Trophoblast cell (in vitro differentiated cells and primary cell): ENCODE data around the gene SCRT2.

Source experiments
- DNase-seq, 2 donors: peaks; one replicate each; pipeline ENCODE4 v3.0.0-alpha.2; 2016
- H2AFZ ChIP-seq: 2 replicates; pipeline ENCODE4 v1.6.1; 2013; ENCODE audit warnings: low read length, moderate library complexity, mild to moderate bottlenecking; ENCODE audit not compliant: insufficient read depth, poor library complexity
- H2AK5ac ChIP-seq: 2 replicates; pipeline ENCODE4 v1.6.1; 2013; ENCODE audit warnings: mild to moderate bottlenecking, low read length
- H2BK120ac ChIP-seq: 2 replicates; pipeline ENCODE4 v1.6.1; 2013; ENCODE audit warnings: low read length, mild to moderate bottlenecking, moderate library complexity; ENCODE audit not compliant: insufficient read depth, poor library complexity
- H2BK12ac ChIP-seq: 2 replicates; pipeline ENCODE4 v1.6.1; 2013; ENCODE audit warnings: mild to moderate bottlenecking, low read length, moderate library complexity
- H2BK5ac ChIP-seq: 2 replicates; pipeline ENCODE4 v1.6.1; 2013; ENCODE audit warnings: low read length, low read depth, moderate library complexity, mild to moderate bottlenecking; ENCODE audit not compliant: poor library complexity
- H3K14ac ChIP-seq: 2 replicates; pipeline ENCODE4 v1.6.1; 2013; ENCODE audit warnings: mild to moderate bottlenecking, low read length
- H3K18ac ChIP-seq: 2 replicates; pipeline ENCODE4 v1.6.1; 2013; ENCODE audit warnings: mild to moderate bottlenecking, low read length
- H3K23ac ChIP-seq: 2 replicates; pipeline ENCODE4 v1.6.1; 2013; ENCODE audit warnings: low read length
- H3K27ac ChIP-seq: 2 replicates; pipeline ENCODE4 v1.5.1; 2013; ENCODE audit warnings: low read depth, mild to moderate bottlenecking, inconsistent platforms, low read length, moderate library complexity
- H3K27me3 ChIP-seq: 2 replicates; pipeline ENCODE4 v1.6.1; 2013; ENCODE audit warnings: inconsistent platforms, mild to moderate bottlenecking, low read length, moderate library complexity; ENCODE audit not compliant: insufficient read depth
- H3K36me3 ChIP-seq, 2 experiments: 1 replicate in 1 of 2; 2 replicates in 1 of 2; pipeline ENCODE4 v1.6.1; 2013; ENCODE audit warnings: low read length in 2 of 2, mild to moderate bottlenecking in 2 of 2, moderate library complexity in 1 of 2; ENCODE audit not compliant: insufficient read depth in 2 of 2, control insufficient read depth in 1 of 2
- H3K4ac ChIP-seq: 2 replicates; pipeline ENCODE4 v1.6.1; 2013; ENCODE audit warnings: low read depth, mild to moderate bottlenecking, low read length, moderate library complexity
- H3K4me1 ChIP-seq, 2 experiments: 1 replicate in 1 of 2; 2 replicates in 1 of 2; pipeline ENCODE4 v1.6.1; 2013; ENCODE audit warnings: low read length in 2 of 2, mild to moderate bottlenecking in 2 of 2, moderate library complexity in 1 of 2; ENCODE audit not compliant: insufficient read depth in 2 of 2, control insufficient read depth in 1 of 2
- H3K4me2 ChIP-seq: 2 replicates; pipeline ENCODE4 v1.6.1; 2013; ENCODE audit warnings: inconsistent platforms, mild to moderate bottlenecking, low read length, moderate library complexity
- H3K4me3 ChIP-seq: 2 replicates; pipeline ENCODE4 v1.5.1; 2013; ENCODE audit warnings: mild to moderate bottlenecking, low read depth, low read length, inconsistent platforms
- H3K79me1 ChIP-seq: one replicate; pipeline ENCODE4 v1.6.1; 2013; ENCODE audit warnings: low read length
- H3K79me2 ChIP-seq: 2 replicates; pipeline ENCODE4 v1.6.1; 2013; ENCODE audit warnings: low read length, mild to moderate bottlenecking; ENCODE audit not compliant: control insufficient read depth, insufficient read depth, poor library complexity
- H3K9ac ChIP-seq: 2 replicates; pipeline ENCODE4 v1.6.1; 2013; ENCODE audit warnings: mild to moderate bottlenecking, low read length
- H3K9me3 ChIP-seq: 2 replicates; pipeline ENCODE4 v1.6.1; 2013; ENCODE audit warnings: low read depth, mild to moderate bottlenecking, control low read depth, inconsistent platforms, low read length; ENCODE audit not compliant: insufficient read depth
- H4K12ac ChIP-seq: 2 replicates; pipeline ENCODE4 v1.6.1; 2013; ENCODE audit warnings: low read depth, mild to moderate bottlenecking, low read length, moderate library complexity
- H4K8ac ChIP-seq: 2 replicates; pipeline ENCODE4 v1.6.1; 2013; ENCODE audit warnings: low read depth, mild to moderate bottlenecking, low read length, moderate library complexity
- H4K91ac ChIP-seq: one replicate; pipeline ENCODE4 v1.6.1; 2013; ENCODE audit warnings: low read depth, mild to moderate bottlenecking, low read length, moderate library complexity
- WGBS: extraction: QIAGEN DNeasy Blood & Tissue Kit; methylation state at CpG from one replicate; pipeline ENCODE4 v1.1.7; 2013; ENCODE audit warnings: missing lambda C conversion rate; ENCODE audit not compliant: insufficient read length, insufficient coverage; ENCODE audit errors: extremely low coverage; 5-methylcytosine and 5-hydroxymethylcytosine counted together

Gene SCRT2

GRCh38 chr20:621125-621756, 54.4 kb downstream of the SCRT2 start:
- H2BK5ac ChIP-seq: no peak overlapping the region
- H3K9ac ChIP-seq: no peak overlapping the region
- H3K9me3 ChIP-seq: no peaks in the 10 kb centered on the region
- no peak for DNase-seq
- H3K18ac ChIP-seq: no peak overlapping the region
- H2AK5ac ChIP-seq: no peak overlapping the region
- no peak overlapping the region for H3K14ac ChIP-seq
- no peak overlapping the region for H3K4me2 ChIP-seq
- H2BK12ac ChIP-seq: no peak overlapping the region
- H4K91ac ChIP-seq: peak overlapping the region; percentile 23
- peaks cover 3% of the 10 kb centered on the region for H3K79me1 ChIP-seq
- H4K12ac ChIP-seq: no peak overlapping the region
- no peak overlapping the region for H2BK120ac ChIP-seq
- H3K4me1 ChIP-seq: peaks cover 13 to 21% of the 10 kb centered on the region in 2 experiments
- no CpG with 5 or more reads among the region's 5 CpGs for WGBS
- H3K27me3 ChIP-seq: no peaks in the 10 kb centered on the region
- no peaks in the 10 kb centered on the region for H3K36me3 ChIP-seq
- no peak overlapping the region for H4K8ac ChIP-seq
- H3K4ac ChIP-seq: no peak overlapping the region
- no peak overlapping the region for H3K23ac ChIP-seq
- H3K27ac ChIP-seq: peak overlapping the region; percentile 35
- no peaks in the 10 kb centered on the region for H3K79me2 ChIP-seq
- H2AFZ ChIP-seq: no peak overlapping the region
- no peak overlapping the region for H3K4me3 ChIP-seq

GRCh38 chr20:620246-620645, 55.4 kb downstream of the SCRT2 start:
- H2BK120ac ChIP-seq: no peak overlapping the region
- no peak overlapping the region for H2AK5ac ChIP-seq
- H4K12ac ChIP-seq: no peak overlapping the region
- peaks cover 13 to 21% of the 10 kb centered on the region in 2 experiments for H3K4me1 ChIP-seq
- no peak overlapping the region for H3K9ac ChIP-seq
- H3K79me2 ChIP-seq: no peaks in the 10 kb centered on the region
- H3K79me1 ChIP-seq: peaks cover 3% of the 10 kb centered on the region
- H2AFZ ChIP-seq: peak overlapping the region; percentile 35
- H3K23ac ChIP-seq: no peak overlapping the region
- H3K14ac ChIP-seq: no peak overlapping the region
- no peak overlapping the region for H2BK5ac ChIP-seq
- H3K4me3 ChIP-seq: no peak overlapping the region
- H3K27me3 ChIP-seq: no peaks in the 10 kb centered on the region
- H3K27ac ChIP-seq: no peak overlapping the region
- peak overlapping the region; percentile 25 for H4K91ac ChIP-seq
- H3K4me2 ChIP-seq: no peak overlapping the region
- H4K8ac ChIP-seq: no peak overlapping the region
- no peak for DNase-seq
- no peak overlapping the region for H3K4ac ChIP-seq
- no peaks in the 10 kb centered on the region for H3K9me3 ChIP-seq
- no peaks in the 10 kb centered on the region for H3K36me3 ChIP-seq
- no peak overlapping the region for H3K18ac ChIP-seq
- WGBS: no CpG with 5 or more reads among the region's 7 CpGs
- H2BK12ac ChIP-seq: peak overlapping the region; percentile 35

DNA sequence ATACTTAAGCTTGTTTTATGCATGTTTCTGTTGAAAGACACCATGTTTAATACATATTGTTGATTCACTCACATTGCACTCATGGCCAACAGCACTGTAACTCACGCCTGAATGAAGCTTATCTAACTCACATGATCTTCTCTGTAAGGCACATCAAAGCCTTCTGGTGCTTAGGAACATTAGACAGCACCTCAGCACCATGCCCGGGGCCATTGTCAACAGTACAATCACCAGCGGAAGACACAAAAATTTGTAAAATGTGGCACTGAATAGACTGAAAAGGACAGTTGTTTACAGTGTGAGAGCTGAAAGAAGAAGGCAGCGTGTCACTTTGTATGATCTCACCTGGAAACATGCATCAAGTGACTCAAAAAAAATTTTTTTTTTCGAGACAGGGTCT, 56.6 kb downstream of the SCRT2 start:
- no CpG with 5 or more reads among the region's 5 CpGs for WGBS
- peak; percentile 88 to 93 for DNase-seq
- no peak overlapping the region for H2AFZ ChIP-seq

DNA sequence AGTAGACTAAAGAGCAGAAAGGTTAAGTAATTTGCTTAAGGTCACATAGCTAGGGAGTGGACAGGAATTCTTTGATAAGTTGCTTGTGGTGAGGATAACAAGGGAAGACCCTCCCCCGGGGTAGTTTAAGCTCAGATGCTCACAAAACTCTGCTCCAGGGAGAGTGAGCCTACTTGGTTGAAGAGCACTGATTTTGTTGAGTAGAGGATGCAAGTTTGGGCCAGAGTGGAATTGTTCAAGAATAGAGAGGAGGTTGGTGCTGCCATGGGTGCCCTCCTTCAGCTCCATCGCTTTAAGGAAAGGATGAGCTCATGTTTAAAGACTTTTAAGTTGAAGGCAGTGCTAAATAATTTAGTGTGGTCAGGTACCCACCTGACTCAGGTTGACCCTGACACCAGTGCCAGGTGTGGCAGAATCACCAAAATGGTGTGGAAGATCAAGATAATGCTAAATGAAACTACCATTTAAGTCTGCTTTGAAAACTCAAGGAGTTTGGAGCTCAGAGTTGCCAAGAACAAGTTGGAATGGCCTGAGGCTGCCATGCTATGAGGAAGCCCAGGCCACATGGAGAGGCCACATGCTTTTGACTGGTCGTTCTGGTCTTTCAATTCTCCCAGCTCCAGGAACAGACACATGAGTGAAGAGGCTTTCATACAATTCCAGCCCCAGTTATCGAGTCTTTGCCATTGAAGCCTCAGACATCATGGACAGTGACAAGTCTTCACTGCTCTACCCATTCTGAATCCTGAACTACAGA, 57.5 kb downstream of the SCRT2 start:
- no peak overlapping the region for H2AFZ ChIP-seq
- no peaks in the 10 kb centered on the region for H3K9me3 ChIP-seq
- no peak overlapping the region for H3K4me2 ChIP-seq
- peaks cover 13 to 21% of the 10 kb centered on the region in 2 experiments for H3K4me1 ChIP-seq
- H3K18ac ChIP-seq: no peak overlapping the region
- H2AK5ac ChIP-seq: no peak overlapping the region
- H2BK12ac ChIP-seq: no peak overlapping the region
- no peaks in the 10 kb centered on the region for H3K36me3 ChIP-seq
- H2BK120ac ChIP-seq: no peak overlapping the region
- DNase-seq: peak in 1 of 2 donors; percentile 25
- no peaks in the 10 kb centered on the region for H3K79me2 ChIP-seq
- no peak overlapping the region for H2BK5ac ChIP-seq
- no CpG with 5 or more reads among the region's 4 CpGs for WGBS
- no peak overlapping the region for H4K8ac ChIP-seq
- H3K4me3 ChIP-seq: no peak overlapping the region
- no peak overlapping the region for H4K91ac ChIP-seq
- H3K27ac ChIP-seq: no peak overlapping the region
- no peak overlapping the region for H3K14ac ChIP-seq
- H3K79me1 ChIP-seq: peaks cover 3% of the 10 kb centered on the region
- no peak overlapping the region for H4K12ac ChIP-seq
- no peak overlapping the region for H3K9ac ChIP-seq
- no peaks in the 10 kb centered on the region for H3K27me3 ChIP-seq
- H3K23ac ChIP-seq: no peak overlapping the region
- H3K4ac ChIP-seq: no peak overlapping the region

More for the DNA sequence above, 56.6 kb downstream of the SCRT2 start:
- Histone ChIP-seq H3K27ac (no peak overlapping the region), H3K4me2 (no peak overlapping the region), H3K9me3 (no peaks in the 10 kb centered on the region), H4K8ac (no peak overlapping the region), H3K4me1 (peaks cover 13 to 21% of the 10 kb centered on the region in 2 experiments), H3K18ac (no peak overlapping the region), H3K4me3 (no peak overlapping the region), H4K12ac (no peak overlapping the region), H3K14ac (no peak overlapping the region), H2BK5ac (no peak overlapping the region), H3K27me3 (no peaks in the 10 kb centered on the region), H3K79me1 (peaks cover 3% of the 10 kb centered on the region), H2BK120ac (no peak overlapping the region), H3K9ac (no peak overlapping the region), H3K23ac (no peak overlapping the region), H2AK5ac (no peak overlapping the region), H3K36me3 (no peaks in the 10 kb centered on the region), H2BK12ac (no peak overlapping the region), H3K79me2 (no peaks in the 10 kb centered on the region), H4K91ac (no peak overlapping the region), H3K4ac (no peak overlapping the region)
